ENCODE measurements around the gene RPSA.
"Not testable (repeated sequence)": the region's sequence is repeated elsewhere in the genome, so short reads cannot be mapped to it uniquely, and the experiment has no call there.

Gene RPSA

DNA sequence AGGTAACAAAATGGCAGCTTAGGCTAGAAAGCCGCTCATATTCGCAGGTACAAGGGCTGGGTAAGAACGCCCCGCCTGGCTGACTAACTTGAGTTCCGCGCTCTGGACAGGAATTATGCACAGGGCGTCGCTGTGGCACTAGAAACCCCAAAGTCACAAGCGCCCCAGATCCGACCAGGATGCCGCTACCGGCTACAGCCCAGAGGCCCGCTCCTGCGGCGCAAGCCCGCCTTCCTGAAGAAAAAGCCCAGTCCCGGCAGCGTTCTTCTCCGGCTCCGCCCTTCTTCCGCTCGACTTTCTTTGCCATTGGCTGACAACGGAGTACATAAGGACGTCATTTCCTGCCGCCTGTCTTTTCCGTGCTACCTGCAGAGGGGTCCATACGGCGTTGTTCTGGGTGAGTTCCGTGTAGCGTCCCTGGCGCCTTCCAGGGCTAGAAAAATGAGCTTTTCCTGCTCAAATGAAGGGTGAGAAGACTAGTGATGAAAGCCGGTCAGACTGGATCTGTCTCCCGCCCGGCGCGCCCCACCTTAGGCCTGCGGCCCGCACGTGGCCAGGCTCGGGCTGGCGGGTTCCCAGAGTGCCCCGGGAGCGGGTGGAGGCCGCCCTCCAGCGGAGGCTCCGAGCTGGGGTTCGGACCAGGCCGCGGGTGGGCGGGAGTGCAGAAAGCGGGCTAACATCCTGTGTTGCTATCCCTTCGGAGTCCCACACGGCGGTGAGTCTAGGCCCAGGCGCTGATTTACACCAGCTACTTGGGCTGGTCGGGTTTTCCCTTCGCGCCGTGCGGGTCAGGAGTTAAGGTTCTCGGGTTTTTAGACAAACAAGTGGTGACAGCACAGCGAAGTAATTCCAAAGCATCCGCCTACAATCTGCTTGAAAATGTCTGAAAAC is at the start of gene RPSA:
Gene RPSA (plus strand): TSS at position 353 of the 891 bp plus-strand sequence. CDS start 934 bp downstream, outside the sequence.
- peak; percentile 90 for DNase-seq

DNA sequence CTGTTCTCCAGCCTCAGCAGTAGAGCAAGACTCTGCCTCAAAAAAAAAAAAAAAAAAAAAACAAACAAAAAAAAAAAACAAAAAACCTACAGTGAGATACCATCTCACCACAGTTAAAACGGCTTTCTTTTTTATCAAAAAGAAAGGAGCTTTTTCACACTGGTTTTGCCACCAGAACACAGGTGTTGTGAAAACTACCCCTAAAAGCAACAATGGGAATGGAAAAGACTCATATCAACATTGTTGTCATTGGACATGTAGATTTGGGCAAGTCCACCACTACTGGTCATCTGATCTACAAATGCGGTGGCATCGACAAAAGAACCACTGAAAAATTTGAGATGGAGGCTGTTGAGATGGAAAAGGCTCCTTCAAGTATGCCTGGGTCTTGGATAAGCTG is 48.2 kb upstream of the RPSA start:
- no peak for DNase-seq

DNA sequence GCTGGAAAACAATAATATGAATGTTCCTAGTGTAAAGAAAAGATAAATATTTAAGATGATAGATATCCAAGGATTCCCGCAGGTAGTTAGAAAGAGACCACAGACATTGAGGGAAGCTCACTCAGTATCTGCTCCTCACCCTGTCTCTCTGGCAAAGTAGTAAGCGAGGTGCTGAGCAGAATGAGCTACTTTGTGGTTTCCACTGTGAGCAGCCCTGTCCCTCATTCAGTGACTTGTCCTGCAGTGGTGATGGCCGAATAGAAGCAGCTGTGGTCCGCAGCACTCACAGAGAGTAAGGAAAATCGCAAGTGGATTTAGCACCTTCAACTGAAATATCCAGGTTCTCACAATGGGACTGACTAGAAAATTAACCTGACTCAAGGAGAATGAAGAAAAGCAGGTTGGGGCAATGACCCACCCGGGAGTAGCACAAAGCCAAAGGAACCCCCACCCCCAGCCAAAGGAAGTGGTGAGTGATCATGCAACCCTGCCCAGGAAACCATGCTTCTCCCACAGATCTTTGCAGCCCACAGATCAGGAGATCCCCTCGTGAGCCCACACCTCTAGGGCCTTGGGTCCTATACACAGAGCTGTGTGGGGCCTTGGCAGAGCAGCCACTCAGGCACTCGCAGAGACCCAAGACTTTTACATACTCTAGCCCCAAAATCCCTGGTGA is 45.1 kb upstream of the RPSA start:
- DNase-seq = no peak

DNA sequence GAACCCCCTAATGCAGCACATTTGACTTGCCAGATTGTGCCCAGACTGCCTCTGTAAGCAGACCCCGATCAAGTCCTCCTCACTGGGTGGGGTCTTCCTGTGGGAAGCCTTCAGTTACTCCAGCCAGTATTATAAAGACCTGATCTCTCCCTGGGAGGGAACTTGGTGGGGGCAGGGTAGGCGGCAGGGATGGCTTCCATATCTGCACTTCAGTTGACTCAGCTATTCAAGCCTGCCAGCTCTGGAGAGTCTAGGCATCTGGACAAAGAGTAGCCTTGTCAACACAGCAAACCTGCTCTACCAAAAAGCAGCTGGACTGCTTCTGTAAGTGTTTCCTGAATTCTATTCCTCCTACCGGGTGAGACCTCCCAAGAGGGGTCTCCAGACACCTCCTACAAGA is 44.3 kb upstream of the RPSA start:
- no peak for DNase-seq

DNA sequence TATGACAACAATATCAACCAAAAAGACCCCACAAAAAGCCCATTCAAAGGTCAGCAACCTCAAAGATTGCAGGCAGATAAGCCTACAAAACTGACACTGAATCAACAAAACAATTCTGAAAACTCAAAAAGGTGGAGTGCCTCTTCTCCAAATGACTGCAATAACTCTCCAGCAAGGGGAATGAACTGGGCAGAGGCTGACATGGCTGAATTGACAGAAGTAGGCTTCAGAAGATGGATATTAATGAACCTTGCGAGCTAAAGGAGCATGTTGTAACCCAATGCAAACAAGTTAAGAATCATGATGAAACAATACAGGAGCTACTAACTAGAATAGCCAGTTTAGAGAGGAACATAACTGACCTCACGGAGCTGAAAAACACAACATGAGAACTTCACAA is 43.7 kb upstream of the RPSA start:
- DNase-seq = no peak

DNA sequence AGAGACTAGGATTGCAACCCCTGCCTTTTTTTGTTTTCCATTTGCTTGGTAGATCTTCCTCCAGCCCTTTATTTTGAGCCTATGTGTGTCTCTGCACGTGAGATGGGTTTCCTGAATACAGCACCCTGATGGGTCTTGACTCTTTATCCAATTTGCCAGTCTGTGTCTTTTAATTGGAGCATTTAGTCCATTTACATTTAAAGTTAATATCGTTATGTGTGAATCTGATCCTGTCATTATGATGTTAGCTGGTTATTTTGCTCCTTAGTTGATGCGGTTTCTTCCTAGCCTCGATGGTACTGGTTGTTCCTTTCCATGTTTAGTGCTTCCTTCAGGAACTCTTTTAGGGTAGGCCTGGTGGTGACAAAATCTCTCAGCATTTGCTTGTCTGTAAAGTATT is 36.1 kb upstream of the RPSA start:
- DNase-seq = not testable (repeated sequence)

DNA sequence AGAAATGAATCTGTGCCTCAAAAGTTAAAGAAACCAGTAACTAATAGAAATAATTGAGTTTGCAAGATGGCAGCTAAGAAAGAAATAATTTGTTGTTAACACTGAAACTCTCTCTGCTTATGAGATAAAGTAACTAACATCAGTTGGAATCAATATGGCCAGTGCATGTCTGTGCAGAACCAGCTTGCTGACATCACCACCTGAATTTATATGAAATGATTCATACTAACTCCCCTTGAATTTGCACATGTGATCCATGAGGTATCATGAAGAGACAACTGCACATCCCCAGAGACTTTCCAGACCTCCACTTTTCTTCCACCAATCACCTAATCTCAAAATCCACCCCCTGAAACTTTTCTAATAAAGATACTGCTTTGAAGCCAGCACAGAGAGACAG is 33.7 kb upstream of the RPSA start:
- no peak for DNase-seq

DNA sequence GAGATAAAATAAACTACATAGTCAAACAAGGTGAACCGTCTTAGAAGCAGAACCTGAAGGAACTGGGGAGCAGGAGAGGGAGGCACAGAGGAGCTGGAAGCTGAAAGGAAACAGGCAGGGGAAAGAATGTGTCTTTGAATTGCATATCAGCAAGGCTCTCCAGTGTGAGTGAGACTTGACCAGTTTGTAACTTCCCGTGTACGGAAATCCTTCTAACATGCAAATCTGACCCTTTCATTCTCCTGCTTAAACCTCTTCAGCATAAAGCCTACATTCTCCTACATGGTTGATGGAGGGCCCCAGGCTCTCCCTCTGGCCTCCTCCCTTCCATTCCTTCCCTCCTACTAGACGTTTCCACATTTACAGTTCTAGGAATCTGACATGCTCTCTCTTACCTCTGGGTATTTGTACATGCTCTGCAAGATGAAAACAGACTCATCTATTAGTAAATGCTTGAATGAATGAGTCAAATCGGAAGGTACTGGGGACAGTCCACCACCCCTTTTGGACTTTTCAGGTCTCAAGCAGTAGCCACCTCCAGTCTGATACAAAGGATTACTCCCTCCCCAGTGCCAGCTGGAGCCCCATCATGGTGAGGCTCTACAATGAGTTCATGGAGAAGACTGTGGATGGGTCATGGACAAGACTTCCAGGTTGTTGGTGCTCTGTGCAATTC is 29.4 kb upstream of the RPSA start:
- DNase-seq = no peak

DNA sequence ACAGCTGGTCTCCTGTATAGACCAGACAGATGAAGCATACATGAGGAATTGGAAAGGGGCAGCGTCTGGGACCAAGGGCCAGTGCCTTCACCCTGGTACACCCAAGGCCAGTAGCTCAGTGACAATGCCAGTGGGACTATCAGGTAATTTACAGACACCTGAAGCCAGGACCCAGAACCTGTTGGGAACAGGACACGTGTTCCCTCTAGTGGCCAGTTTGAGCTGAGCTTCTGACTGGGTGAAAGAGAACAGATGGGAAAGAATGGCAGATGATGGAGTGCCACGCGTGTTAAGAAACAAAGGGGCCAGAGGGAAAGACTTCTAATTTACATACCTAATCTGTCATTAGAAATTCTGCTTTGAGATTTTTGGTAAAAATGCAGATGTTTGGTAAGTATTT is 28.4 kb upstream of the RPSA start:
- DNase-seq = no peak

DNA sequence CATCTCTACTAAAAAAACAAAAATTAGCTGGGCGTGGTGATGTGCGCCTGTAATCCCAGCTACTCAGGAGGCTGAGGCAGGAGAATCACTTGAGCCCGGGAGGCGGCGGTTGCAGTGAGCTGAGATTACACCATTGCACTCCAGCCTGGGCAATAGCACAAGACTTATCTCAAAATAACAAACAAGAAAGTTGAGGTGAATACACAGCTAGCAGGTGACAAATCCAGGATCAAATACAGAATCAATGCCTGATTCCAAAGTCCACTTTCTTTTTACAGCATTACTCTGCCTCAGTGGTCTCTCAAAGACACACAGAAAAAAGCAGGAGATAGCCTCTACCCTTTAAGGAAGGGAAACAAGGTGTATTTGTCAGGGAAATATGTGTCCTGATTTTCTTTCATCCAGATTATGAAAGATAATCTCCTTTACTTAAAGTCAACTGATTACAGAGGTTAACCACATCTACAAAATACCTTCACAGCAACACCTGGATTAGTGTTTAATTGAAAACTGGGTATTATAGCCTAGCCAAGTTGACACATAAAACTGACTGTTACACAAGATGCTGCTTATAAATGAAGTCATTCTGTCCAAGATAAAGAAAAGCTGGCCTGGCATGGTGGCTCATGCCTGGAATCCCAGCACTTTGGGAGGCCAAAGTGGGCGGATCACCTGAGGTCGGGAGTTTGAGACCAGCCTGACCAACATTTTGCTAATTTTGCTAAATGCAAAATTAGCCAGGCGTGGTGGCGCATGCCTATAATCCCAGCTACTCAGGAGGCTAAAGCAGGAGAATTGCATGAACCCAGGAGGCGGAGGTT is 27.4 kb upstream of the RPSA start:
- DNase-seq = no peak

DNA sequence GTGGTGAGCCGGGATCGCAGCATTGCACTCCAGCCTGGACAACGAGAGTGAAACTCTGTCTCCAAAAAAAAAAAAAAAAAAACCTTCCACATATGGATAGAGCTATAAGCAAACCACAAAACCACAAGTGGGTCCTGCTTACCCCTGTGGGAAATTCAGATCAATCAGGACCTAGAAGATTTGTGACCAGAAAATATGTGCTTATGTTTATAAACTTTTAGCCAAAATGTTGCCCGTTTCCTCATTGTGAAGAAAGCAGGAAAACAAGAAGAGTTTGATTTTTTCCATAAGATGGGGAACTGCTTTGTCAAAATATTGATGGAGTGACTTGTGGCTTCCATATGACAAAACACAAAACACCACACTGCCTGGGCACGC is 26.8 kb upstream of the RPSA start:
- no peak for DNase-seq

DNA sequence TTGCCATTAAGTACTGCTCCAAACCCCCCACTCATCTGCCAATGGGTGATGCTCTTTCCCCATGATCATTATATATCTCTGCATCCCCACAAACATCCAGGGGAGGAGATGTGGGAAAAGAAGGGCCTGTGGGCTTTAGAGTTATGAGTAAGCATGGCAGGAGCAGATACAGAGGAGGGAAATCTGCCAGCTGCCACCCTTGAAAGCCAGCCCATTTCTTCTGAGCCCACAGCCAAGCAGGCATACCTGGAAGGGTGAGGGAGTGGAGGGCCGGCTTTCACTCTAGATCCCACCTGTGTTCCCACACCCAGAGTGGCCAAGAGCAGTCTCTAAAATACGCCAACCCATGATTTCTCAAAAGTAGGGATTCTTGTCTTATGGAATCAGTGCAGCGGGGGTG is 25.1 kb upstream of the RPSA start:
- no peak for DNase-seq

DNA sequence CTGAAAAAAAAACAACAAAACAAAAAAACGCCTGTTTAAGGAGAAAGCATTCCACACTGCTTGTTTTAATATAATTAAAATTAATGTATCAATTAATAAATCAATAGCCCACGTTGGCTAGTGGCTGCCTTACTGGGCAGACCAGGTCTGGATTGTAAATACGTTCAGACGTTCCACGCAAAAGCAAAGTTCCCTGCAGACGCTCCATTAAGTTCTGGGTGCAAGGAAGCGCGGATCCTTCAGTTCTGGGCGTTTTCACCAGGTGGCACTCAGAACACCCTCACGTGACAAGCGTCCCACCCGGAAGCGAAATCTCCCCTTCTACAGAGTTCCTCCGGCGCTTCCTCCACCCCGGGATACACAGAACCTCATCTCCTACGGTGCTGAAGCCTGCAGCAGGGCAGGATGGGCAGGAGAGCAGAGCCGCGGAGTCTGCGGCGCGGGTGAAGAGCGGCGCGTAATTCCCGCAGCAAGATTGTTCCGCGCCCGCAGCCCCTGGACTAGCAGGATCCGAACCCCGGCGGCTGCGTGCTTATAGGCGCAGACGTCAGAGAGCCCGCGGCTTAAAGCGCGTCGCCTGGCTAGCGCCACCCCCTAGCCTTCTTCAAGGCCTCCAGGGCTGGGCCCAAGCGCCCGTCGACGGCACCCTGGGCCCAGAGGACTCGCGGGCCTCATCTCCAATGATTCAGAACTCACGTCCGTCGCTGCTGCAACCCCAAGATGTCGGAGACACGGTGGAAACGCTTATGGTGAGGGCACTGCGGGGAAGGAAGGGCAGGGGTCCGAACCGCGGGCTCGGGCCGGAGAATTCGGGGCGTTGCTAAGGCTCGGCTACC is 23.3 kb upstream of the RPSA start, which contains the start of gene SLC25A38:
Gene SLC25A38 (plus strand): TSS at position 326 of the 836 bp plus-strand sequence. CDS start 355 bp downstream, at position 681.
- no peak for DNase-seq

DNA sequence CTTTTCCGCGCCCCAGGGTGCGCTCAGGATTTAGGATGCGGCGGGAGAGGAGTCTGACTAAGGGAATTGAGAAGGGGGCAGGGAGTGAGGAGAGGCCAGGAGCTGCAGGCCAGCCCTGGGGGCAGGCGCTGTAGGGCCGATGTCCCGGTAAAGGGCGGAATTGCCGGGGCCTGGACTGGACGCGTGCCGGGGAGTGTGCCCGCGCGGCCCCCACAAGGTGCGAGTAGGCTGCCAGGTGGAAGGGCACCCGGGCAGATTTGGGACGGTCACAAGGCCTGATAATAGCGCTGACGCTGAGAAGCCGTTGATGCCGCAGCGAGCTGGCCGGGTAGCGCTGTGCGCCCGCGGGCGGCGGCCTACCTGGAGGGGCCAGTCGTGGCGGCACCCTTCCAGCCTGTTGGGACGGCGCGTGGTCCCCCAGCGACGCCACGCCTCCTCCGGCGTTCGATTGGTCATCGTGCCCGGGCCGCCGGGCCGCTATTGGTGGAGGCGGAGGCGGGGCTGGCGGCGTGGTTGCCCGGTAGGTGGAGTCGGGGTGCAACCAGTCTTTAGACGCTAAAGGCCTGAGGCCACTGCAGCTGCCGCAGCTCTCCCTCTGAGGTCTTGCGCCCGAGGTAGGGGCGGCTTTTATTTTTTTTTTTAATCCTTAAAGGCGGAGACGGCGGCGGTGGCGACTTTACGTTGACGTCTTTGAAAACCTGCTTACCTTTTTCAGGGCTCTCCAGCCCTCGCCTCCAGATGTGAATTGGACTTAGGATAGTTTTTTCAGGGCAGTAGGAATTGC is 22.4 kb upstream of the RPSA start:
- DNase-seq = no peak

DNA sequence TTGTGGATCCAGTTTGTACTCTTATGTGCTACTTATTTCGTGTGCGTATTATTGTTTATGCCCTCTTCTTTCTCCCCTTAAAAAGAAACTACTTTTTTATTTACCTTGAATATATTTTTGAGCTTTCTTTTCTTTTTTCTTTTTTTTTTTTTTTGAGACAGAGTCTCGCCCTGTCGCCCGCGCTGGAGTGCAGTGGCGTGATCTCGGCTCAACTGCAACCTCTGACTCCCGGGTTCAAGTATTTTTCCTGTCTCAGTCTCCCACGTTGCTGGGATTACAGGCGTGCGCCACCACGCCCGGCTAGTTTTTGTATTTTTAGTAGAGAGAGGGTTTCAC is 21.9 kb upstream of the RPSA start:
- no peak for DNase-seq

DNA sequence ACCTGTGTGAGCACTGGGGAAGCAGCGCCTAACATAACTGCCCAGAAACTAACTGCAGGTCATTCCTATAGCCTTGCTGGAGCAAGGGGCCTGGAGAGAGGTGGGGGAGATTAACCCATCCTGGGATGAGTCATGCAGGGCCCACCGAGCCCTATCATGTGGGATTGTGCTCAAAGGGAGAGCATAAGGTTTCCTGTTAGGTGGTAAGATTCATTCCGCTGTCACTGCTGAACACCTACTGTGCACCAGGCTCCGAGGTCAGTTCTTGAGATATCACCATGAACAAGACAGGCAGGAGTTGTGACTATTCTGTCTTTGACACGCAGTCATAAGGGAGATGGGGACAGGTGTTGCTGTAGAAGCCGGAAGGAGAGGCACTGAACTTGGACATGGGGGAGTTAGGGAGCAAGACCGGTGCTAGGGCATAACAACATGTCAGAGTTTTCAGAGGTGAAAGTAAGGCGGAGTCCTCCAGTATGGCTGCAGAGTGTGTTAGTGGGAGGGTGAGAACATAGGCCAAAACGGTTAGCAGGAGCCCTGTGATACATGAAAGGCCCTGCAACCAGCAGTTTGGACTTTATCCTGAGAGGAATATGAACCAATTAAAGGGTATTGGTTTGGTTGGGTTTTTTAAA is 20.9 kb upstream of the RPSA start:
- no peak for DNase-seq

DNA sequence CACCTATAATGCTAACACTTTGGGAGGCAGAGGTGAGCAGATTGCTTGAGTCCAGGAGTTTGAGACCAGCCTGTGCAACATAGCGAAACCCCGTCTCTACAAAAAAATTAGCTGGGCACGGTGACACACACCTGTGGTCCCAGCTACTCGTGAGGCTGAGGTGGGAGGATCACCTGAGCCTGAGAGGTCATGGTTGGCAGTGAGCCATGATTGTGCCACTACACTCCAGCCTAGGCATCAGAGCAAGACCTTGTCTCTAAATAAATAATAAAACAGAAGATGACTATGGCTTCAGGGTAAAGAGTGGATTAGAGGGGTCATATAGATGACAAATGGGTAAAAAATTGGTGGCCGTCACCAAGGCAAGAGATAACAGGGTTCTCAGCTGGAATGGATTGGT is 20.2 kb upstream of the RPSA start:
- no peak for DNase-seq

DNA sequence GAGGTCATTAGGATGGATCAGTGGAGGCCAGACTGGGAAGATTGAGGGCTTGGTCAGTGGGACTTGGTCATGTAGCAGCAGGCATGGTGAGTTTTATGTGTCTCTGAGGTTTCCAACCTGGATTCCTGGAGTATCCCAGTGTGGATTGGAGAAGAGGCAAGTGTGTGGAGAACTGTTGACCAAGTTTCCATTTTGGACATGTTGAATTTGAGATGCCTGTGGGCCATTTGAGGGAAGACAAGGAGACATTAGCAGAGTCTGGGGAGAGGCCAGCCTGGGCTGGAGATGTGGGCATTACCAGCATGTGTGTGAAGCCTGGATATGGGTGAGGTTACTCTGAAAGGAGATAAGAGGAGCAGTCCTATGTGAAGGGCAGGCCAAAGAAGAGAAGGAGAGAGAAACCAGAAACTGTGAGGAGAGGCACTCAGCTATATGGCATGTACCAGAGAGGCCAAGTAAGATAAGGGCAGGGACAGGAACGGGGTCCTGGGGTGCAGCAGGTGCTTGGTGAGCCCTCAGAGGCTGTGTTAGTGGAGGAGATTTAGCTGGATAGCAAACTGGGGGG is 19.0 kb upstream of the RPSA start:
- no peak for DNase-seq

DNA sequence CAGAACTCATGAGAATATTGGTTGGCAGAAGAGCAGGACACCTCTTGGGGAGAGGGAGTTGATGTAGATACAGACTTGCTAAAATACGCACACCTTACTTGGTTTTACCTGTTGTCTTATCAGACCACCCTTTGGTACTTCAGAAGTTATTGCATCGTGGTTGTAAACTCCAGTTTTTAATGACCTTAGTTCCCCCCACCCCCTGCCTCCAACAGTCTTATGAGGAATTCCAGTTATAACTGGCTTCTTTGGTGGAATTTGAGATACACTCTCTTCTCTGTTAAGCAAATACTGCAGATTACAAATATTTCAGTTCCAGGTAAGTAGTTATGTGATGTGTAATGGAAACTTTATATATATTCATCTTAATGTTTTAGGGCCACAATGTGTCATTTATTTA is 18.4 kb upstream of the RPSA start:
- DNase-seq = no peak

DNA sequence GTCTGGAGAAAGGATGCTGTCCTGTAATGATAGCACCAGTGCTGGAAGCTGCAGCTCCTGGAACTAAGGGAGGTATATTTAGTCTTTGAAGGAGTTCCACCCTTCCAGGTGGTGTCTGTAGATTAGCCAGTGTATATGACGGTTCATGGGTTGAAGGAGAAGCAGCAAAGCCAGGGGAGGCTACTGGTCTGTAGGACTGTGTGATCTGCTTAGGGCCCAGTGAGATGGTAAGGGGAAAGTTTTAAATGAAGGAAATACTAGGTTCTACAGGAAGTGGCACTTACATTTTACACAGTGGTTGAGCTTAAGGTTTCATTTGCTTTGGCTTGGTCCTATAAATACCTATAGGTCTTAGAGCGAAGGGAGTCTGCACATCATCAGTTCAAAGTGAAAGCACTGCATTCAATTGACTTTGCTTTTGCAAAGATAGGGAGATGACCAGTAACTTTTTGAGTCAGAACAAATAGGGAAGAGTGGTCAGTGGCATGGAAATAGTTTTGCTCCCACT is 17.7 kb upstream of the RPSA start:
- no peak for DNase-seq
